ENCODE results near the gene CDHR1.

The CDHR1 gene

DNA sequence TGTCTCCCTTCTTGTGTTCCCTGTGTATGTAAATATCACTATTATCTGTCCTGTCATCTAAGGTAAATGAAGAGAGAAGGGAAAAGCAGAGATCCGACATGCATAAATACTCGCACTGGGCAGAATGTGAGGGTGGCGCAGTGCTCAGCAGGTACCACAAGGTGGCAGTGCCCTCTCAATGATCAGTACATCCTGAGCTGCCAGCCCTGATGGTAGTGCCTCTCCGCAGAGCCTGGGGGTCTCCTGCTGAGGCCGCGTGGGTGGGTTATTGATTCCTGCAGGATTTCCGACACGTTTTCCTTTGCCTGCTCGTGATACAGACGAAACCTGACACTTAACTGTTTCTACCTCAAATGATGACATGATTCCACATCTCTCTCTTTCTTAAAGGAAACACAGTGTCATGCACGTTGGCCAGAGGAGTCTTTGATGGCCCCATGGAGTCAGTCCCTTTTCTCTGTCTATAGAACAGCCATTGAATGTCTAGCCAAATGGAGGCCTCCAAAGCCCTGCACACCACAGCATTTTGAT is 70.3 kb downstream of the CDHR1 start:
- DNase-seq (ENCODE audit: insufficient read length, low spot score) (no peak), FAIRE-seq (peak; percentile 98)
- no peak for TF ChIP-seq POLR2AphosphoS5 (IDR thresholded peaks at IDR 0.05; ENCODE audit: low read depth, low read length)
- 0 out of 2 replicates have a peak, but pooled peaks have one; percentile 42 for TF ChIP-seq POU2F2 (IDR thresholded peaks at IDR 0.05; ENCODE audit: low read depth, low read length)

GRCh38 chr10:84265418-84265817 is 71.1 kb downstream of the CDHR1 start:
- FAIRE-seq (no peak), DNase-seq (ENCODE audit: insufficient read length, low spot score) (no peak)
- no peak for TF ChIP-seq POLR2AphosphoS5 (IDR thresholded peaks at IDR 0.05; ENCODE audit: low read depth, low read length)
- TF ChIP-seq POLR2A (IDR thresholded peaks at IDR 0.05; ENCODE audit: low read depth, low read length) = no peak
- TF ChIP-seq PAX5 (IDR thresholded peaks at IDR 0.05; ENCODE audit: insufficient read depth, low read length, severe bottlenecking) = no peak
- TF ChIP-seq TAF1 (IDR thresholded peaks at IDR 0.05; ENCODE audit: low read depth, low read length) = no peak
- TF ChIP-seq SPI1 (IDR thresholded peaks at IDR 0.05; ENCODE audit: low read depth, low read length) = no peak
- TF ChIP-seq POU2F2 (IDR thresholded peaks at IDR 0.05; ENCODE audit: low read depth, low read length) = no peak

DNA sequence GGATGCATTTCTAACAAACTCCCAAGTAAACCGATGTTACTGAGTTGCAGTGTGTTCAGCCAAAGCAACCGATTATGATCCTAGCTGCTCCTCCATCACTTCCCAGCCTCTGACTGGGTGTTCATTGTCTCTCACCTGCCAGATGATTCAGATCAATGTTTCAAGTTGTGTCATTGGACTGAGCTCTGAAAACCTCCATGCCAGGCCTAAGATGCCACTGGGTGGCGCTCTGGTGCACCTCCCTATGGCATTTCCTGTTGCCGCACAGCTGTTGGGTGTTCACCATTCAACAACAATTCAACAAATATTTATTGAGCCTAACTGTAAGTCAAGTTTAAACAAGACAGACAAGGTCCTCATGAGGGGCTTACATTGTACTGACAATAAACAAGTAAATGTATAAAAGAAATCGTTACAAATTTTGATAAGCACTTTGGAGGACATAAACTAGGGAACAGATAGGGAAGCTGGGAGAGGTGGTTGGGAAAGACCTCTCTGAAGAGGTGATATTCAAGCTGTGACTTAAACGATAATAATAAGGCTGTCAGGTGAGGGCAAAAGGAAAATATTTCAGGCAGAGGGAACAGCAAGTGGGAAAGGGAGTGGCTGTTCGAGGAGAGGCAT is 73.3 kb downstream of the CDHR1 start:
- DNase-seq (ENCODE audit: insufficient read length, low spot score) (no peak), FAIRE-seq (peak; percentile 88)
- TF ChIP-seq POLR2AphosphoS5 (IDR thresholded peaks at IDR 0.05; ENCODE audit: low read depth, low read length) (no peak), SPI1 (IDR thresholded peaks at IDR 0.05; ENCODE audit: low read depth, low read length) (no peak), POU2F2 (IDR thresholded peaks at IDR 0.05; ENCODE audit: low read depth, low read length) (no peak), PAX5 (IDR thresholded peaks at IDR 0.05; ENCODE audit: insufficient read depth, low read length, severe bottlenecking) (no peak), TAF1 (IDR thresholded peaks at IDR 0.05; ENCODE audit: low read depth, low read length) (no peak), POLR2A (IDR thresholded peaks at IDR 0.05; ENCODE audit: low read depth, low read length) (no peak)

DNA sequence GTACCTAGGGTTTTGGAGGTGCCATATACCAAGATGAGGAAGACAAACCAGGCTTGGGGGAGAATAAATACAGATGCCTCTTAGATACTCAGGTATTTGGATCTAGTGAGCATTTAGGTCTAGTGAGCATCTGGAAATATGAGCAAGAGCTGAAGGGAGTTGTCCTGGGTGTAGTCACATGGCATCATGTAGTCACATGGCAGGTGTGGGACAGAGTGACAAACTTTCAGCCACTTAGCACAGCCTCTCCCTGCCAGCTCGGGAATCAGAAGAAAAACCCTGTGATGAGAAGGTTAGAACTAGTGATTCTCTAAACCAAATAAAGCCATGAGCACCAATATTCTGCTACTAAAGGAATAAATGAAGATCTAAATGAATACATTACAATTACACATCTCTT is 74.8 kb downstream of the CDHR1 start:
- FAIRE-seq (no peak), DNase-seq (ENCODE audit: insufficient read length, low spot score) (no peak)
- no peak for TF ChIP-seq SPI1 (IDR thresholded peaks at IDR 0.05; ENCODE audit: low read depth, low read length)
- no peak for TF ChIP-seq PAX5 (IDR thresholded peaks at IDR 0.05; ENCODE audit: insufficient read depth, low read length, severe bottlenecking)
- no peak for TF ChIP-seq POLR2AphosphoS5 (IDR thresholded peaks at IDR 0.05; ENCODE audit: low read depth, low read length)
- TF ChIP-seq POU2F2 (IDR thresholded peaks at IDR 0.05; ENCODE audit: low read depth, low read length) = no peak
- TF ChIP-seq TAF1 (IDR thresholded peaks at IDR 0.05; ENCODE audit: low read depth, low read length) = no peak
- no peak for TF ChIP-seq POLR2A (IDR thresholded peaks at IDR 0.05; ENCODE audit: low read depth, low read length)

Measured in GM12891 (cell line).